Measurements from ENCODE around the gene DNAH8.
A peak's percentile ranks its signal among the peaks of the same experiment; 100 is the strongest.

DNAH8 gene

GRCh38 chr6:38783443-38784228 lies 68.5 kb downstream of the DNAH8 start:
- no peaks in the 10 kb centered on the region for H3K9me3 ChIP-seq (ENCODE audit: control insufficient read depth, insufficient read depth, low read length)
- H3K27me3 ChIP-seq (ENCODE audit: control insufficient read depth, low read length) = no peaks in the 10 kb centered on the region
- no peaks in the 10 kb centered on the region for H4K20me1 ChIP-seq (ENCODE audit: control insufficient read depth, insufficient read depth, low read depth, low read length)
- H3F3A ChIP-seq (ENCODE audit: control insufficient read depth, insufficient read depth) = peaks cover 3% of the 10 kb centered on the region; the same call in 1 of the 2 replicates
- no peaks in the 10 kb centered on the region for H3K79me2 ChIP-seq (ENCODE audit: control insufficient read depth, low read length)
- H3K4me3 ChIP-seq (ENCODE audit: low read length) = peak overlapping the region; percentile 37
- H3K4me2 ChIP-seq (ENCODE audit: low read length) = peak overlapping the region; percentile 57
- no peaks in the 10 kb centered on the region for H3K36me3 ChIP-seq (ENCODE audit: control insufficient read depth, low read length)
- peaks cover 39% of the 10 kb centered on the region for H3K4me1 ChIP-seq (ENCODE audit: control insufficient read depth, low read length)
- H3K27ac ChIP-seq (ENCODE audit: low read depth, low read length) = peak overlapping the region; percentile 65
- TF ChIP-seq EZH2phosphoT487 (IDR thresholded peaks at IDR 0.05; ENCODE audit: borderline replicate concordance, low read length) (no peak), CTCF (IDR thresholded peaks at IDR 0.05; ENCODE audit: low read depth, low read length, poor library complexity, severe bottlenecking) (no peak)
- H3K9me2 ChIP-seq (replicated peaks; ENCODE audit: control insufficient read depth, low read length) = no peaks in the 10 kb centered on the region

- Histone ChIP-seq H3K4me2 (ENCODE audit: low read length) (peak overlapping the region; percentile 57), H3K79me2 (ENCODE audit: control insufficient read depth, low read length) (no peaks in the 10 kb centered on the region)
These were observed 69.6 kb downstream of the DNAH8 start for GRCh38 chr6:38784506-38785235.

GRCh38 chr6:38786486-38786885 lies 71.4 kb downstream of the DNAH8 start:
- no peak for TF ChIP-seq CTCF (IDR thresholded peaks at IDR 0.05; ENCODE audit: low read depth, low read length, poor library complexity, severe bottlenecking)
- no peak overlapping the region for H3K4me3 ChIP-seq (ENCODE audit: low read length)
- H3K27ac ChIP-seq (ENCODE audit: low read depth, low read length) = no peak overlapping the region
- H4K20me1 ChIP-seq (ENCODE audit: control insufficient read depth, insufficient read depth, low read depth, low read length) = no peaks in the 10 kb centered on the region
- no peaks in the 10 kb centered on the region for H3K79me2 ChIP-seq (ENCODE audit: control insufficient read depth, low read length)
- no peaks in the 10 kb centered on the region for H3K36me3 ChIP-seq (ENCODE audit: control insufficient read depth, low read length)
- H3K9me2 ChIP-seq (replicated peaks; ENCODE audit: control insufficient read depth, low read length) = no peaks in the 10 kb centered on the region
- no peak overlapping the region for H3K4me2 ChIP-seq (ENCODE audit: low read length)
- H3K4me1 ChIP-seq (ENCODE audit: control insufficient read depth, low read length) = peaks cover 42% of the 10 kb centered on the region
- H3K27me3 ChIP-seq (ENCODE audit: control insufficient read depth, low read length) = no peaks in the 10 kb centered on the region
- no peaks in the 10 kb centered on the region for H3K9me3 ChIP-seq (ENCODE audit: control insufficient read depth, insufficient read depth, low read length)
- peaks cover 3% of the 10 kb centered on the region; the same call in 1 of the 2 replicates for H3F3A ChIP-seq (ENCODE audit: control insufficient read depth, insufficient read depth)

More at GRCh38 chr6:38784506-38785235, 69.6 kb downstream of the DNAH8 start:
- Histone ChIP-seq H3K4me3 (ENCODE audit: low read length) (peak overlapping the region; percentile 37), H3K9me2 (replicated peaks; ENCODE audit: control insufficient read depth, low read length) (no peaks in the 10 kb centered on the region), H3F3A (ENCODE audit: control insufficient read depth, insufficient read depth) (peaks cover 3% of the 10 kb centered on the region; the same call in 1 of the 2 replicates), H3K9me3 (ENCODE audit: control insufficient read depth, insufficient read depth, low read length) (no peaks in the 10 kb centered on the region), H3K36me3 (ENCODE audit: control insufficient read depth, low read length) (no peaks in the 10 kb centered on the region), H3K27ac (ENCODE audit: low read depth, low read length) (peak overlapping the region; percentile 65), H3K4me1 (ENCODE audit: control insufficient read depth, low read length) (peaks cover 42% of the 10 kb centered on the region), H4K20me1 (ENCODE audit: control insufficient read depth, insufficient read depth, low read depth, low read length) (no peaks in the 10 kb centered on the region), H3K27me3 (ENCODE audit: control insufficient read depth, low read length) (no peaks in the 10 kb centered on the region)
- TF ChIP-seq EZH2phosphoT487 (IDR thresholded peaks at IDR 0.05; ENCODE audit: borderline replicate concordance, low read length) = no peak
- no peak for TF ChIP-seq CTCF (IDR thresholded peaks at IDR 0.05; ENCODE audit: low read depth, low read length, poor library complexity, severe bottlenecking)
